Raji (cell line): ENCODE results near the gene DNM3.

ENCODE experiments used
- POLR2A ChIP-seq: IDR thresholded peaks from 2 replicates; pipeline ENCODE4 v1.6.1; 2011; ENCODE audit warnings: low read depth, low read length, control low read depth; ENCODE audit not compliant: insufficient read depth

The DNM3 gene

GRCh38 chr1:171999756-172000155, 158.5 kb downstream of the DNM3 start:
- no peak for TF ChIP-seq POLR2A

- no peak for TF ChIP-seq POLR2A
These were observed 160.0 kb downstream of the DNM3 start for GRCh38 chr1:172001288-172001687.

- no peak for TF ChIP-seq POLR2A
These were observed 161.5 kb downstream of the DNM3 start for GRCh38 chr1:172002725-172003345.

GRCh38 chr1:172003766-172004530, 162.7 kb downstream of the DNM3 start:
- no peak for TF ChIP-seq POLR2A

GRCh38 chr1:172004671-172005070, 163.4 kb downstream of the DNM3 start:
- TF ChIP-seq POLR2A, result no peak

GRCh38 chr1:172005856-172006255, 164.6 kb downstream of the DNM3 start:
- TF ChIP-seq POLR2A, result no peak

- TF ChIP-seq POLR2A, result no peak
These were observed 165.4 kb downstream of the DNM3 start for GRCh38 chr1:172006660-172007059.

- TF ChIP-seq POLR2A, result no peak
These were observed 177.5 kb downstream of the DNM3 start for GRCh38 chr1:172018727-172019311.

GRCh38 chr1:172019976-172020375, 178.7 kb downstream of the DNM3 start:
- no peak for TF ChIP-seq POLR2A

GRCh38 chr1:172024516-172024915, 183.2 kb downstream of the DNM3 start:
- no peak for TF ChIP-seq POLR2A

- TF ChIP-seq POLR2A, result no peak
These were observed 199.2 kb downstream of the DNM3 start for GRCh38 chr1:172040466-172040865.

GRCh38 chr1:172041102-172041501, 199.8 kb downstream of the DNM3 start:
- TF ChIP-seq POLR2A, result no peak

GRCh38 chr1:172041742-172042141, 200.4 kb downstream of the DNM3 start:
- TF ChIP-seq POLR2A, result no peak

GRCh38 chr1:172043900-172044299, 202.6 kb downstream of the DNM3 start:
- no peak for TF ChIP-seq POLR2A

GRCh38 chr1:172051898-172052297, 210.6 kb downstream of the DNM3 start:
- TF ChIP-seq POLR2A, result no peak

- no peak for TF ChIP-seq POLR2A
These were observed 212.9 kb downstream of the DNM3 start for GRCh38 chr1:172054172-172054571.
